Stimulated activated effector memory CD8-positive, alpha-beta T cell treated with anti-CD3 and anti-CD28 coated beads, Interleukin-12 subunit alpha, Interleukin-12 subunit beta, amount 100 ng/mL, for 72 hours (primary cell): ENCODE measurements around the gene TENM3.

Experiments
- ATAC-seq: fragments of 150-1000 bp; cut with Tn5 transposase; 2 replicates; pipeline ENCODE4 v1.10.0; 2021
- DNase-seq, 2 donors: peaks; one replicate each; pipeline ENCODE4 v3.0.0; 2021 to 2022; ENCODE audit warnings: low spot score in 2 of 2
- H3K27ac Mint-ChIP-seq: one replicate; pipeline ENCODE4 v1.8.0; 2022; ENCODE audit warnings: mild to moderate bottlenecking, mixed read lengths
- H3K36me3 Mint-ChIP-seq: one replicate; pipeline ENCODE4 v1.8.0; 2022; ENCODE audit warnings: mild to moderate bottlenecking, mixed read lengths
- H3K4me1 Mint-ChIP-seq: one replicate; pipeline ENCODE4 v1.8.0; 2022; ENCODE audit warnings: mixed read lengths
- H3K4me3 Mint-ChIP-seq: one replicate; pipeline ENCODE4 v1.8.0; 2022; ENCODE audit warnings: mild to moderate bottlenecking, mixed read lengths
- H3K9me3 Mint-ChIP-seq: one replicate; pipeline ENCODE4 v1.8.0; 2022; ENCODE audit warnings: mixed read lengths

The TENM3 gene

DNA sequence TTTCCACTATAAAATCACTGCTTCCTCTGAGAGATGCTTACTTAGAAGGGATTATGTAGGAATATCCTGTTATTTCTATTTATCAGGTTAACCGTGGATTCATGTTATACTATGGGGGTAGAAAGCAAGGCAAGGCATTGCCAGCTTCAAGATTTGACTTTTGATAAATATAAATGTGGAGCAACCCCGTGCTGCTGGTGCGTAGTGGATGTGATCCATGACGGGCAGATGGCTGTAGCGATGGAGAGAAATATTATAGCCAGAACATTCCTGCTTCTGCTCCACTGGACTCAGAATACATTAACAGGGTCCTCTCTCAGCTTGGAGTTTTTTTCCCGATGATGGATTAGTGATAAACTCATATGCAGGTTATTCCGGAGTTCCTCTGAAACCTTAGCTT is 157.6 kb downstream of the TENM3 start:
- DNase-seq (no peak), ATAC-seq (no peak)
- Mint-ChIP-seq H3K4me3 (no peak overlapping the region), H3K9me3 (no peaks in the 10 kb centered on the region), H3K36me3 (no peaks in the 10 kb centered on the region), H3K27ac (no peak overlapping the region), H3K4me1 (no peaks in the 10 kb centered on the region)

DNA sequence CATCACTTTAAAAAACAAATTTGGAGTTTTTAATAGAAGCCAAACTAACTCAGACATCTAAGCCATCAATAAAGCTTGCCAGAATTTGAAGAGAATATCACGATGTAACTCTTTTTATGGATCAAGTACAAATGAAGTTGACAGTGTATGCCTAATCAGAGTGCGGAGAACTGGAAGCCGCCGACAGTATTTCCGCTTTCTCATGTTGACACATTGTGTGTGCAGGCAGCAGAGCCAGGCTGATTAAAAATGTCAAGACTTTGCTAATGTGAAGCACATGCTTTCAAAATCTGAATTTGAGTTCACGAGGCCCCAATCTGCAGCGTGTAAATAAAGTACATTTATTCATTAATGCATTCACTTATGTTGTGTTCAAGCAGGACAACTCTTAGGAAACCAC is 161.2 kb downstream of the TENM3 start:
- H3K9me3 Mint-ChIP-seq: no peaks in the 10 kb centered on the region
- H3K27ac Mint-ChIP-seq: no peak overlapping the region
- H3K36me3 Mint-ChIP-seq: no peaks in the 10 kb centered on the region
- H3K4me1 Mint-ChIP-seq: no peaks in the 10 kb centered on the region
- H3K4me3 Mint-ChIP-seq: no peak overlapping the region
- ATAC-seq: no peak
- no peak for DNase-seq

DNA sequence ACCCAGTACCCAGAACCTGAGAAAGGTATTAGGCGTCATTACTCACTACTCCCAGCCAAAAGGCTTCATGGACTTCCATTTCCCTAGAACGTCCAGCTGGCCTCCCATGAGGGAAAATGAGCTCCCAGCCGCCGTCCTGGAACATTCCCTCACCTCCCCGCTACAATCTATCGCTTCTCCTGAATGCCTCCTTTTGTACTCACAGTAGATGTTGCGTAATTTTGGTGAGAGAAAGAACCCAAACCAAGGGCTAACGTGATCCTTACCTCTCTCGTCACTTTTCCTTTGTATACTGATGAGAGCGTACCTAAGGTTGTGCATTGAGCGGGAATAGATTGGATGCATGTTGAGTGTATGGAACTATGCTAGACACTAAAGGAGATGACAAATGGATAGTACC is 161.9 kb downstream of the TENM3 start:
- no peak overlapping the region for H3K27ac Mint-ChIP-seq
- no peak overlapping the region for H3K4me3 Mint-ChIP-seq
- no peaks in the 10 kb centered on the region for H3K36me3 Mint-ChIP-seq
- no peaks in the 10 kb centered on the region for H3K4me1 Mint-ChIP-seq
- DNase-seq: no peak
- H3K9me3 Mint-ChIP-seq: no peaks in the 10 kb centered on the region
- ATAC-seq: no peak

DNA sequence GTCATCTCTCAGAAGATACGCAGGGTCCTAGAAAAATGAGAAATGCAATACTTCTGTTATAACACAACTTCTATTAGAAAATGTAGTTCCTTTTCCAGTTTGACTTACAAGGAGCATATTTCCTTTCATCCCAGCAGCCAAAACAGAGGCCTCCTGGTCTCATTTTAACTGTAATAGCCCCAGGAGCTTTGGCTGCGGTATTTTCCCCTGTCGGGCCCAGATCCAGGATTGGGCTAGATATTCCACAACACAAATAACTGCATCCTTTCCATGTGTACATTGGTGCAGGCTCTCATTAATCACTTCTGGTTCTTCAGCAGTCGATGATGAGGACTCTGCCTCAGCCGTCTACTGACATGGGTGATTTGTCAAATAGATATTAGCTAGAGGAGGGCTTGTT is 166.1 kb downstream of the TENM3 start:
- ATAC-seq (no peak), DNase-seq (no peak)
- Mint-ChIP-seq H3K9me3 (peaks cover 7% of the 10 kb centered on the region), H3K4me1 (no peaks in the 10 kb centered on the region), H3K27ac (no peak overlapping the region), H3K4me3 (no peak overlapping the region), H3K36me3 (no peaks in the 10 kb centered on the region)

DNA sequence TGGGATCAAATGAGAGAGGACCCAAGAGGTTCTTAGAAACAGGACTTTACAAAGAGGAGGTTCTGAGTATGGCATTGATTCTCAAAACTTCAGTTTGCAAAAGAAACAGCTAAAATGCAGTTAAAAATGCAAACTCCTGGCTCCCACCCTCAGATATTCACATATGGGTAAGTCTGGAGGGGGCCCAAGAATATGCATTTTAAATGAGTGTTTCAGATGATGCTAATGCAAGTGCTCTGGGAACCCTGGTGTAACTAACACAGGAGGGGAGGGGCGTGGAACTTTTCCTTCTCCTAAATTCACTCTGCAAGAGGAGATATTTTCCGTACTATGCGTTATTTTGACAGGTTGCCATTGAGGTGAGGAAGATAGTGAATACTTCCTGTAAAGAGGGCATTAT is 168.2 kb downstream of the TENM3 start:
- Mint-ChIP-seq H3K27ac (no peak overlapping the region), H3K9me3 (peaks cover 7% of the 10 kb centered on the region), H3K4me1 (no peaks in the 10 kb centered on the region), H3K36me3 (no peaks in the 10 kb centered on the region), H3K4me3 (no peak overlapping the region)
- DNase-seq (no peak), ATAC-seq (no peak)

DNA sequence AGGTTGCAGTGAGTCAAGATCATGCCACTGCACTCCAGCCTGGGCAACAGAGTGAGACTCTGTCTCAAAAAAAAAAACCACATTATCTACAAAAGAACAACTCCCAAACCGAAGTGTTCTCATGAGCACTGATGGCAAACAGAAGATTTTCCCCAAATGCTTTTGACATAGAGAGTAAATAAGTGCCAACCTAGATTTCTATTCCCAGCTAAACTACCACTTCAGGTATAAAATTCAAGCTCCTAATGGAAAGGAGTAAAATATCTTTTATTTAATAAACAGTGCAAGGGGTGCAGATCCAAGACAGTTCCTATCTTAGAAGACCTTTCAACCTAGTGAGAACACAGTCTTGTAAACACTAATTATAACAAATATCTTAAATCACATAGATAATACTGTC is 170.3 kb downstream of the TENM3 start:
- no peaks in the 10 kb centered on the region for H3K36me3 Mint-ChIP-seq
- DNase-seq: no peak
- no peaks in the 10 kb centered on the region for H3K4me1 Mint-ChIP-seq
- ATAC-seq: no peak
- H3K27ac Mint-ChIP-seq: no peak overlapping the region
- H3K4me3 Mint-ChIP-seq: no peak overlapping the region
- H3K9me3 Mint-ChIP-seq: peaks cover 11% of the 10 kb centered on the region

DNA sequence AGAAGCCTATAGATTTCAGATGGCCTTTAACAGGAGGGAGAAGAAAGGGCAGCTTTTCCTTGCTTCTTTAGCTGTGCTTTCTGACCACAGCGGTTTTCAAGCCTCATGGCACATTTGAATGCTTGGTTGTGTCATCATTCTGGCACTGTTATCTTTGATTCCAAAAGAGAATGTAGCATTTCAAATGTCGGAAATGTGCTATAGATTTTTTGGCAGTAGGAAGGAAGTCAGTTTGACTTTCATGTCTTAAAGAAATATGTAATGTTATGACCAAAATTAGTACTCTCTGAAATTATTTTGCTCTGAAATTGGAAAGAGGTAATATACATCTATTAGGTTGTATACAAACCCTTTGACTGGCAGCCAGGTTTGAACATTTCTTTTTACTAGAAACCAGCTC is 171.9 kb downstream of the TENM3 start:
- no peaks in the 10 kb centered on the region for H3K36me3 Mint-ChIP-seq
- no peak for ATAC-seq
- H3K4me3 Mint-ChIP-seq: no peak overlapping the region
- no peaks in the 10 kb centered on the region for H3K4me1 Mint-ChIP-seq
- H3K27ac Mint-ChIP-seq: no peak overlapping the region
- no peak for DNase-seq
- peaks cover 11% of the 10 kb centered on the region for H3K9me3 Mint-ChIP-seq

DNA sequence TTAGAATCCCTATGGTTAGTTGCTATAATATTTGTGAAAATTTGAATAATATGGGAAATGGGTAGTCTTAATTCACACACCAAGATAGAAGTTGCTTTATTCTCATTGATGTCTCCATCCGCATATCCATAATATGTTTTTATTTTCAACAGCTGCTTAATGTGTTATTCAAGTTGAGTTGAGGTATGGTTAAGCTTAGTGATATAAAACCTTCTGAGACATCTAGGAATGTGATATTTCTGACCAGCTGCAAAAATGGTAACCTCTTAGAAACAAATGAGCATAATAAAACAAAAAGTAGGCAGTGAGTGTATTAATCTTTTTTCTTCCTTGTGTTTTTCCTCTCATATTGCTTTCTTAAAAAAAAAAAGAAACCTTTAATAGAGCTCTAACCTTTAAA is 172.9 kb downstream of the TENM3 start:
- ATAC-seq (no peak), DNase-seq (no peak)
- no peaks in the 10 kb centered on the region for H3K36me3 Mint-ChIP-seq
- no peak overlapping the region for H3K4me3 Mint-ChIP-seq
- peaks cover 7% of the 10 kb centered on the region for H3K9me3 Mint-ChIP-seq
- H3K4me1 Mint-ChIP-seq: no peaks in the 10 kb centered on the region
- no peak overlapping the region for H3K27ac Mint-ChIP-seq

DNA sequence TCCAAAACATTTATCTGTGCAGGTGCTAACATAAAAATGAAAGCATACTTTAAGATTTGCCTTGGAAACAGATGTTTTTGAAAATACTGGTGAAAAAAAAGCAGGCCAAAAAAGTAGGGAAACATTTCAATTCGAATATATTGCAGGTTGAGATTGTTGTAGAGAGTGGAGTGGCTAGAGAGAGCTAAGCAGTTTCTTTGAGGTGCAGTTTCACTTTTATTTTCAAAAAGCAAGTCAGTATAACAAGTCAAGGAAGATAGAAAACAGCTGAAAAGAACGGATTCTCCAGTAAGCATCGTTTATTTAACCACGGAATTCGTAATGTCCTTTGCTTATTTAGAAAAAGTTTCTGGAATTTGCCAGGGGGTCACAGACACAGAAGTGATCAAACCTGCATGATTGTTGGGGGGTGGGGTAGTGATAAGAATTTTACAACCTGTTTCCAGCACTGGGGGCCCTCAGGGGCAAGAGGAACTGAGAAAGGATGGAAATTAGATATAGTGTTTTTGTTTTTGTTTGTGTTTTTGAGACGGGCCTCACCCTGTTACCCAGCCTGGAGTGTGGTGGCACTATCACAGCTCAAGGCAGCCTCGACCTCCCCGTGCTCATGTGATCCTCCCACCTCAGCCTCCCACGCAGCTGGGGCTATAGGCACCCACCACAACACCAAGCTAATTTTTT is 175.0 kb downstream of the TENM3 start:
- DNase-seq: no peak
- Mint-ChIP-seq H3K4me3 (no peak overlapping the region), H3K36me3 (no peaks in the 10 kb centered on the region), H3K27ac (no peak overlapping the region), H3K4me1 (no peaks in the 10 kb centered on the region), H3K9me3 (peaks cover 3% of the 10 kb centered on the region)
- no peak for ATAC-seq

DNA sequence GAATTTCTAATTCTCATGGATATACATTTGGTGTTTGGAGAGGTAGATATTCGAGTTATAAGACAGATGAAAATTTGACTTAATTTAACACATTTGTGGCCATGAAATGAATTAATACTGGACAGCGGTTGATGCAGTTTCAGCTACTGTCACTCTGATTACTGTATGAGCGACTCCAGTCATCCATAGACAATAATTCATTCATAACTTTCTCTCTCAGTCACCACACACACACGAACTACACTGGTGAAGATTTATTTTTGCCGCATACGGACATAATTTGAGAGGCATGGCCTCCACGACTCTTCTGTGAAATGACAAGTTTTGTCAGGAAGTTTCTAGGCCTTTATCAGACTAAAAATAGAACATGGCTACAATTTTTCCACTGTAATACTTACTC is 177.0 kb downstream of the TENM3 start:
- ATAC-seq: no peak
- no peaks in the 10 kb centered on the region for H3K4me1 Mint-ChIP-seq
- H3K4me3 Mint-ChIP-seq: no peak overlapping the region
- peaks cover 3% of the 10 kb centered on the region for H3K9me3 Mint-ChIP-seq
- no peak overlapping the region for H3K27ac Mint-ChIP-seq
- no peak for DNase-seq
- H3K36me3 Mint-ChIP-seq: no peaks in the 10 kb centered on the region

DNA sequence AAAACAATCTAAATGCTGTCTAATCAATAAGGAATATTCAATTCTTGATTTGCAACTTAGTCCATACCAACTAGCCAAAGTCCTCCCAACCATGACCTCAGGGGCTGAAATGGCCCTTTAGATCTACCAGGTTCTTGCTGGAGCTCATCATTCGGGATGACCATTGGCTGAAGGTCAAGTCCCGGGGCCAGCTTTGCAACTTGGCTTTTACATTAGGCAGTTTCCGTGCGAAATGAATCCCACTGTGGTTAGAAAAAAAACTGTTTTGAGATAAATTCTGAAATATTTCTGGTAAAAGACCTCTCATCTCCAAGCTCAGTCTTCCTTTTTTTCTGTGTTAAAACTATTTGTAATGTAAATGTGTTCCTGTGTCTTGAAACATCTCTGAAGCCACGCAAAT is 178.6 kb downstream of the TENM3 start:
- no peaks in the 10 kb centered on the region for H3K4me1 Mint-ChIP-seq
- no peaks in the 10 kb centered on the region for H3K36me3 Mint-ChIP-seq
- no peak overlapping the region for H3K4me3 Mint-ChIP-seq
- ATAC-seq: no peak
- DNase-seq: no peak
- H3K9me3 Mint-ChIP-seq: peaks cover 3% of the 10 kb centered on the region
- H3K27ac Mint-ChIP-seq: no peak overlapping the region

DNA sequence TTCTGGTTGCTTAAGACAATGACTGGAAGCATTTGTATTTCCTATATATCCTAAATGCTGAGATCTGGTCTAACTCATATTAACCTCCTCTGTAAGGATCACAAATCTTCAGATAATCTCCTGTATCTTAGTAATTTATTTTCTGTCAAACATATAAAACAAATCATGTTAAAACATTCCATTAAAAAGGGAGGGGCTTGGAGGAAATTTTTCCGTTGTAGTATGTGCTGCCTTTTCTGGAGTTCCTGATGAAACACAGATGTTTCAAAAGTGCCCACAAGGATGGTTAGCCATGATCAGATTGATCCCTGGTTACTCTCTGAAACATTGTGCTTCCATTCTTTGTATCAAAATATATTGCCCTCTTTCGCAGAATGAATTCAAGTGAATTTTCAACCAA is 182.1 kb downstream of the TENM3 start:
- no peak for ATAC-seq
- H3K9me3 Mint-ChIP-seq: no peaks in the 10 kb centered on the region
- DNase-seq: no peak
- no peaks in the 10 kb centered on the region for H3K4me1 Mint-ChIP-seq
- H3K4me3 Mint-ChIP-seq: no peak overlapping the region
- H3K27ac Mint-ChIP-seq: no peak overlapping the region
- no peaks in the 10 kb centered on the region for H3K36me3 Mint-ChIP-seq

DNA sequence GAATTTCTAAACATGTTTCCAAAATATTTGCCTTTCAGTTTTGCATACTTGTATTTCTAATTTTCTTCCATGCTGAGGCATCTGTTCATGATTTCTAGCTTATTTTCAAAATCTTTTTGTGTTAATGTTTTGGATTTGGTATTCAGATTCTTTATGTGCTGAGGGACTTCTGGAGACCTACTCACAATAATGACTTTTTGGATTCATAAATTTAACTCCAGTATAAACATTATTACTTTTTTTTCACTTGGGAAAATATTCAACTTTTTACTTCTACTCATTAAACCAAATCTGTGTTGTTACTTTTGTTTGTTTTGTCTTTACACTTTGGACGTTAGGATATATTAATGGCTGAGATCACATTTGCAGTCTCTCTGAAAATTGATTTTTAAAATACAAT is 183.7 kb downstream of the TENM3 start:
- Mint-ChIP-seq H3K36me3 (no peaks in the 10 kb centered on the region), H3K4me1 (no peaks in the 10 kb centered on the region), H3K4me3 (no peak overlapping the region), H3K27ac (no peak overlapping the region), H3K9me3 (no peaks in the 10 kb centered on the region)
- DNase-seq: no peak
- ATAC-seq: no peak

DNA sequence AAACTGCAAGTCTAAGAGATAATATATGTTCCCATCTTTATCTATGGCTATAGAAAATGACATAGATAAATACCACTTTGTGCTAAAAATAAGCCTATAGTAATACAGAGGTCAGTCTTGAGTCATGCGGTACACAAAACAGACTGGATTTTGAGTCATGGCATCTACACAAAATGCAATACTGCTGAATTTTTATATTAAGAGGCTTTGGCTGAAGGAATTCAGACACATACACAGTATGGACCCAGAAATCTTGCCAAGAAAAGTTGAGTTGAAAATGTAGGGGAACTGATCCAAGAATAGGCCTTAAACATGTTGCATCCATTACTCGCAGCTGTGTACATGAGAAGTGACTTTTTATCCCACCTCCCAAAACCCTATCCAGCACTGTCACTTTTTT is 184.4 kb downstream of the TENM3 start:
- no peaks in the 10 kb centered on the region for H3K9me3 Mint-ChIP-seq
- ATAC-seq (no peak), DNase-seq (no peak)
- H3K4me3 Mint-ChIP-seq: no peak overlapping the region
- no peaks in the 10 kb centered on the region for H3K4me1 Mint-ChIP-seq
- no peak overlapping the region for H3K27ac Mint-ChIP-seq
- no peaks in the 10 kb centered on the region for H3K36me3 Mint-ChIP-seq

DNA sequence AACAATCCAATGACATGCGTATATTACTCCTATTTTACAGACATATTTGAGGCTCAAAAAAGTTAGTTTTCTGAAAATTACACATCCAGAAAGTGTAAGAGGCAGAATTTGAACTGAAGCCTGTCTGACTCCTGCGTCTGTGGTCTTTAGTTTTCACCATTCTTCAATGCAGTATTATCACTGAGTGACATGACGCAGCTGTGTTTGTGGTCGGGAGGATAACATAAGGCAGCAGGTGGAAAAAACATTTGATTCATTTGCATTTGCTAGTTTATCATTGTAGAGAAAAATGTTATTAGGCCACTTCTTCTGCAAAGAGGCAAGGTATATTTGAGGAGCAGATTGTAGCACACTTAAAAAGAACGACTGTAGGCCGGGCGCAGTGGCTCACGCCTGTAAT is 186.7 kb downstream of the TENM3 start:
- no peak overlapping the region for H3K27ac Mint-ChIP-seq
- ATAC-seq: no peak

DNA sequence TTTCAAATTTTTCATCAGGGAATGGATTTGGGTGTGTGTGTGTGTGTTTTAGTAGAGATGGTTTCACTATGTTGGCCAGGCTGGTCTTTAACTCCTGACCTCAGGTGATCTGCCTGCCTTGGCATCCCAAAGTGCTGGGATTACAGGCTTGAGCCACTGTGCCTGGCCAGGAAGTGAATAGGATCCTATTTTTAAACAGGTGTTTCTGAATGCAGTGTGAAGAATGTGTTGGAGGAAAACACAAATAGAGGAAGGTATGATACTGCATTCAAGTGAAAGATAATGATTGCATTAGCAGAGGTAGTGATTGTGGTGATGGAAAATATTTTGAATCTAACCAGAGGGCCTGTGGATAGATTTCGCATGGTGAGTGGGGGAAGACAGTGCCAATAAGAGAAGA is 189.6 kb downstream of the TENM3 start:
- H3K27ac Mint-ChIP-seq: no peak overlapping the region
- H3K36me3 Mint-ChIP-seq: no peaks in the 10 kb centered on the region
- no peak for DNase-seq
- peaks cover 2% of the 10 kb centered on the region for H3K9me3 Mint-ChIP-seq
- H3K4me1 Mint-ChIP-seq: no peaks in the 10 kb centered on the region
- H3K4me3 Mint-ChIP-seq: no peak overlapping the region
- no peak for ATAC-seq

More for the DNA sequence above, 186.7 kb downstream of the TENM3 start:
- no peak overlapping the region for H3K4me3 Mint-ChIP-seq
- peaks cover 2% of the 10 kb centered on the region for H3K9me3 Mint-ChIP-seq
- no peaks in the 10 kb centered on the region for H3K36me3 Mint-ChIP-seq
- H3K4me1 Mint-ChIP-seq: no peaks in the 10 kb centered on the region
- DNase-seq: no peak

DNA sequence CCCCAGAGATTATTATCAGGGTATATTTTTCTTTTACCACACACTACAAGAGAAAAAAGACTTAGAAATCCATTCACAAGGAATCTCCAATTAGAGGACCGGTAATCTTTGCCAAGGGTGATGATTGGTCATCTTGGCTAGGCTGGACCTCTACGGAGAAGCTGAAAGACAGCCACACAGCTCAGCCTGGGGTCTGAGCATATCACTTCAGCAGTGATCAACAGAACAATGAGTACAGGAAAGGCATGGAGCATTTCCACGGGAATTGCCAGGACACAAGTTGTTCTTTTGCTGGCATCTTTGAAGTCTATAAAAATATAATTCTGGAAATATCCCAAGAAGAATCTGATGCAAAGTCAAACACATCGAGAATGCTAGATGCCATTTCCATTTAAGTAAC is 191.5 kb downstream of the TENM3 start:
- no peaks in the 10 kb centered on the region for H3K4me1 Mint-ChIP-seq
- no peak overlapping the region for H3K4me3 Mint-ChIP-seq
- H3K27ac Mint-ChIP-seq: no peak overlapping the region
- ATAC-seq: no peak
- peaks cover 2% of the 10 kb centered on the region for H3K9me3 Mint-ChIP-seq
- H3K36me3 Mint-ChIP-seq: no peaks in the 10 kb centered on the region
- DNase-seq: no peak
